B cell (primary cell): ENCODE data around the gene CRYGN. TPM values are rescaled to one million over a fixed set of nuclear protein-coding genes. Genes with fewer than 3 reads are reported as not detected.

Experiments
- ATAC-seq: fragments of 200-7000 bp; cut with Tn5 transposase; one replicate; pipeline ENCODE4 v1.10.0; 2021; ENCODE audit warnings: low read depth, mild to moderate bottlenecking, moderate number of reproducible peaks, moderate library complexity
- CTCF ChIA-PET: fragments of 350-600 bp; sonication (Branson Sonifier 250); formaldehyde crosslinking; loops from one replicate; lab custom pipeline; 2021; ENCODE audit warnings: antibody characterized with exemption, inconsistent platforms; lab: Charles Lee
- POLR2A ChIA-PET: fragments of 350-600 bp; sonication (Branson Sonifier 250); formaldehyde crosslinking; loops from one replicate; lab custom pipeline; 2021; ENCODE audit warnings: antibody characterized with exemption; lab: Charles Lee
- DNase-seq: peaks from one replicate; pipeline ENCODE4 v3.0.0; 2013
- H2AFZ ChIP-seq: 2 replicates; pipeline ENCODE4 v1.6.1; 2012; ENCODE audit warnings: mild to moderate bottlenecking, low read depth, low read length; ENCODE audit not compliant: insufficient read depth, poor library complexity, severe bottlenecking
- H3K27ac ChIP-seq, 2 donors: 1 replicate in 1 of 2; 2 replicates in 1 of 2; pipeline ENCODE4 v1.5.1; 2012 to 2013; ENCODE audit warnings: low read length in 2 of 2, mild to moderate bottlenecking in 2 of 2, moderate library complexity in 1 of 2
- H3K27me3 ChIP-seq, 4 experiments: fragments of 200-600 bp in 1 of 4; sonication (generic) in 1 of 4; replicated peaks in 1 of 4; 1 replicate in 2 of 4; 2 replicates in 2 of 4; pipeline versions ENCODE4 v1.6.1 to v1.7.0; 2013 to 2016; ENCODE audit warnings: low read length in 3 of 4, mild to moderate bottlenecking in 2 of 4, mixed read lengths in 1 of 4, moderate library complexity in 1 of 4; ENCODE audit not compliant: insufficient read depth in 4 of 4, control insufficient read depth in 3 of 4; ENCODE audit errors: control extremely low read depth in 1 of 4
- H3K36me3 ChIP-seq, 2 experiments: replicated peaks in 1 of 2; 1 replicate in 1 of 2; 2 replicates in 1 of 2; pipeline versions ENCODE4 v1.6.1 to v1.7.1; 2013; ENCODE audit warnings: low read length in 1 of 2; ENCODE audit not compliant: insufficient read depth in 2 of 2, control insufficient read depth in 1 of 2; ENCODE audit errors: control extremely low read depth in 1 of 2, extremely low read depth in 1 of 2
- H3K4me1 ChIP-seq, 2 donors: fragments of 200-600 bp in 1 of 2; sonication (generic) in 1 of 2; 1 replicate in 1 of 2; 2 replicates in 1 of 2; pipeline versions ENCODE4 v1.5.1 to v1.6.1; 2013 to 2017; ENCODE audit warnings: low read length in 2 of 2; ENCODE audit not compliant: control insufficient read depth in 2 of 2, insufficient read depth in 2 of 2
- H3K4me2 ChIP-seq: replicated peaks from 2 replicates; pipeline ENCODE3; 2012; ENCODE audit warnings: mild to moderate bottlenecking, low read depth, low read length; ENCODE audit not compliant: poor library complexity, severe bottlenecking
- H3K4me3 ChIP-seq, 5 experiments: fragments of 200-600 bp in 1 of 5; sonication (generic) in 1 of 5; 1 replicate in 3 of 5; 2 replicates in 2 of 5; pipeline versions ENCODE4 v1.5.1 to v1.7.0; 2011 to 2016; ENCODE audit warnings: low read length in 4 of 5, mild to moderate bottlenecking in 4 of 5, low read depth in 2 of 5, control low read depth in 1 of 5, moderate library complexity in 1 of 5; ENCODE audit not compliant: insufficient read depth in 1 of 5; ENCODE audit errors: control extremely low read depth in 1 of 5, extremely low read depth in 1 of 5
- H3K79me2 ChIP-seq: fragments of 200-600 bp; sonication (generic); one replicate; pipeline ENCODE4 v1.6.0; 2016; ENCODE audit warnings: low read length; ENCODE audit not compliant: control insufficient read depth, insufficient read depth
- H3K9ac ChIP-seq: fragments of 200-600 bp; sonication (generic); 2 replicates; pipeline ENCODE4 v1.6.1; 2017; ENCODE audit warnings: mild to moderate bottlenecking, low read length, moderate library complexity
- H3K9me3 ChIP-seq, 3 donors: one replicate each; pipeline versions ENCODE4 v1.6.1 to v1.7.1; 2013; ENCODE audit warnings: low read length in 2 of 3; ENCODE audit not compliant: control insufficient read depth in 2 of 3, insufficient read depth in 1 of 3; ENCODE audit errors: control extremely low read depth in 1 of 3
- H4K20me1 ChIP-seq: 2 replicates; pipeline ENCODE4 v1.6.0; 2012; ENCODE audit warnings: mild to moderate bottlenecking, low read length; ENCODE audit not compliant: insufficient read depth, control insufficient read depth, poor library complexity, severe bottlenecking
- H3K27ac Mint-ChIP-seq: one replicate; pipeline ENCODE4 v1.8.0; 2021; ENCODE audit warnings: mixed read lengths
- H3K27me3 Mint-ChIP-seq: one replicate; pipeline ENCODE4 v1.8.0; 2021; ENCODE audit warnings: mixed read lengths
- H3K4me1 Mint-ChIP-seq: one replicate; pipeline ENCODE4 v1.8.0; 2021; ENCODE audit warnings: mixed read lengths
- H3K4me3 Mint-ChIP-seq: one replicate; pipeline ENCODE4 v1.8.0; 2021; ENCODE audit warnings: mixed read lengths
- H3K9me3 Mint-ChIP-seq: one replicate; pipeline ENCODE4 v1.8.0; 2022; ENCODE audit warnings: mixed read lengths; ENCODE audit not compliant: insufficient read depth
- CTCF ChIP-seq: fragments of 200-600 bp; IDR thresholded peaks from one replicate; pipeline ENCODE4 v1.8.0; 2022; ENCODE audit warnings: antibody characterized with exemption, mild to moderate bottlenecking
- EZH2 ChIP-seq: IDR thresholded peaks from 2 replicates; pipeline ENCODE4 v1.6.1; 2012; ENCODE audit warnings: borderline replicate concordance, low read depth, mild to moderate bottlenecking, moderate library complexity, low read length; ENCODE audit not compliant: insufficient read depth, poor library complexity, severe bottlenecking
- WGBS: methylation state at CpG from one replicate; pipeline ENCODE4 v1.1.5; 2013; ENCODE audit warnings: missing lambda C conversion rate; ENCODE audit not compliant: insufficient coverage; 5-methylcytosine and 5-hydroxymethylcytosine counted together
- intact Hi-C: fragments of 100-400 bp; cut with micrococcal nuclease; formaldehyde crosslinking; loops from one replicate; pipeline ENCODE4 v1.10.0; 2022
- polyA plus RNA-seq: library from polyadenylated mRNA; depleted of rRNA; stranded (reverse); fragments of >200 nt; gene quantifications from 2 replicates; pipeline ENCODE4 v1.2.3, GENCODE V29; 2012
- total RNA-seq, 2 donors: library from RNA; stranded (reverse); fragments of 120-200 nt in 1 of 2; gene quantifications; 1 replicate in 1 of 2; 2 replicates in 1 of 2; pipeline versions ENCODE4 v1.2.3 to v1.2.4, GENCODE V29; 2013 to 2022

CRYGN gene
- total and polyA plus RNA-seq, 2 donors (not counting 1 experiment from before 2014, with no cell fraction given) = not detected

- no peak overlapping the region for H3K4me3 ChIP-seq
- no peaks in the 10 kb centered on the region for H3K36me3 ChIP-seq
- Mint-ChIP-seq H3K4me3 (no peak overlapping the region), H3K4me1 (no peaks in the 10 kb centered on the region), H3K9me3 (no peaks in the 10 kb centered on the region), H3K27me3 (peaks cover 21% of the 10 kb centered on the region), H3K27ac (no peak overlapping the region)
- 94% methylated on average over 14 of the region's 23 CpGs for WGBS
- ATAC-seq = no peak
- no peak for TF ChIP-seq EZH2
- TF ChIP-seq CTCF = no peak
- intact Hi-C loops = no loop called here
- ChIA-PET CTCF (interaction anchor here (1.1 to 12.6 kb wide), 4 partner anchors 84 to 135 kb away, joined by 4 to 230 read pairs (median 106); no protein-coding TSS in a partner anchor), POLR2A (no interaction called here)
- no peaks in the 10 kb centered on the region for H4K20me1 ChIP-seq
- no peaks in the 10 kb centered on the region for H3K79me2 ChIP-seq
- no peak overlapping the region for H3K9ac ChIP-seq
- no peak for DNase-seq
- no peak overlapping the region for H3K4me2 ChIP-seq
- H3K4me1 ChIP-seq = peaks cover 0 to 8% of the 10 kb centered on the region in 2 donors
- no peak overlapping the region for H3K27ac ChIP-seq
- no peaks in the 10 kb centered on the region for H3K9me3 ChIP-seq
- H3K27me3 ChIP-seq = peaks cover 0 to 5% (median 2%) of the 10 kb centered on the region in 4 experiments
- no peak overlapping the region for H2AFZ ChIP-seq
Measured at GRCh38 chr7:151451626-151452571, 12.0 kb upstream of the CRYGN start.

- Histone ChIP-seq H2AFZ (no peak overlapping the region), H3K79me2 (no peaks in the 10 kb centered on the region), H3K27ac (no peak overlapping the region), H3K9me3 (no peaks in the 10 kb centered on the region), H3K4me2 (no peak overlapping the region), H3K4me3 (no peak overlapping the region), H4K20me1 (no peaks in the 10 kb centered on the region), H3K27me3 (peaks cover 0 to 5% (median 2%) of the 10 kb centered on the region in 4 experiments), H3K9ac (no peak overlapping the region), H3K4me1 (peaks cover 0 to 8% of the 10 kb centered on the region in 2 donors), H3K36me3 (no peaks in the 10 kb centered on the region)
- ATAC-seq (no peak), DNase-seq (no peak)
- H3K27ac Mint-ChIP-seq = no peak overlapping the region
- no peak for TF ChIP-seq EZH2
- 89% methylated on average over 5 of the region's 5 CpGs for WGBS
- H3K4me1 Mint-ChIP-seq = no peaks in the 10 kb centered on the region
- H3K9me3 Mint-ChIP-seq = no peaks in the 10 kb centered on the region
- intact Hi-C loops = no loop called here
- ChIA-PET POLR2A (no interaction called here), CTCF (interaction anchor here (4.6 to 12.6 kb wide), 3 partner anchors 83 to 134 kb away, joined by 75 to 230 read pairs (median 137); no protein-coding TSS in a partner anchor)
- H3K4me3 Mint-ChIP-seq = no peak overlapping the region
- H3K27me3 Mint-ChIP-seq = peaks cover 27% of the 10 kb centered on the region
Measured at GRCh38 chr7:151451156-151451555, 11.2 kb upstream of the CRYGN start.
